GM21619 (cell line): ENCODE measurements around the gene DDX27.

ENCODE experiments used
- ATAC-seq: cut with Tn5 transposase; IDR thresholded peaks from one replicate; pipeline ENCODE4 v1.9.1; 2021; ENCODE audit not compliant: unreplicated experiment

Gene DDX27

DNA sequence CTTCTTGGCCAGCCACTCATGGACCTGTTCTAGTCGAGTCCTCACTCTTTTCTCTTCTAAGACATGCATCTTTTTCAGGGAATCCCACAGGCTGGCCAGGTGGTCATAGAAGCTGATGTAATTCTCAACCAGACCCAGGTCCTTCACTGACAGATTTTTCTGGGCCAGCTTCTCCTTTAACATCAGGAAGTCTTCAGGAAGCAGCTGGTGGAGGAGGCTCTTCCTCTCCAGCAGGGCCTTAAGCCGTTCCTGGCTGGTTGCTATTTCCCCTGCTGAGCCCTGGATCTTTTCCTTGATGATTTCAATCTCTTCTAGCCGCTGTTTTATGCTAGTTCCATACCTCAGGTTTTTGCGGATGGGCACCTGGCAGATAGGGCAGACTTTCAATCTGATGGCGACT, 28.6 kb downstream of the DDX27 start:
- ATAC-seq, result no peak

DNA sequence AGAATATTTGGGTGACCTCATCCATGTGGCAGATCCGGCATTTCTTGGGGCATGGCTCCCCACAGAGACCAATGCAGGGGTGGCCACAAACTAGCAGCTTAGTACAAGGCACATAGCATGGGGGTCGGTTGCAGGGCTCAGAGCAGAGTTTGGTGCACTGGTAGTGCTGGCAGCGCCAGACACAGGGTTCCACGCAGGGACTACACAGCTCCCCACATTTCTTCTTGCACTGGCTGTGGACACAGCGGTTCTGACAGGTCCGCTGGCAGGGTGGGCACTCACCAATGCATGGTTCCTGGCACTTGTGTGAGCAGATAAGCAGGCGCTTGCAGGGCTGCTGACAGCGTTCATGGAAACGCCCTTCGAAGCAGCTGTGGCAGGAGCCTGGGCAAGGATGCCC, 29.1 kb downstream of the DDX27 start:
- no peak for ATAC-seq

DNA sequence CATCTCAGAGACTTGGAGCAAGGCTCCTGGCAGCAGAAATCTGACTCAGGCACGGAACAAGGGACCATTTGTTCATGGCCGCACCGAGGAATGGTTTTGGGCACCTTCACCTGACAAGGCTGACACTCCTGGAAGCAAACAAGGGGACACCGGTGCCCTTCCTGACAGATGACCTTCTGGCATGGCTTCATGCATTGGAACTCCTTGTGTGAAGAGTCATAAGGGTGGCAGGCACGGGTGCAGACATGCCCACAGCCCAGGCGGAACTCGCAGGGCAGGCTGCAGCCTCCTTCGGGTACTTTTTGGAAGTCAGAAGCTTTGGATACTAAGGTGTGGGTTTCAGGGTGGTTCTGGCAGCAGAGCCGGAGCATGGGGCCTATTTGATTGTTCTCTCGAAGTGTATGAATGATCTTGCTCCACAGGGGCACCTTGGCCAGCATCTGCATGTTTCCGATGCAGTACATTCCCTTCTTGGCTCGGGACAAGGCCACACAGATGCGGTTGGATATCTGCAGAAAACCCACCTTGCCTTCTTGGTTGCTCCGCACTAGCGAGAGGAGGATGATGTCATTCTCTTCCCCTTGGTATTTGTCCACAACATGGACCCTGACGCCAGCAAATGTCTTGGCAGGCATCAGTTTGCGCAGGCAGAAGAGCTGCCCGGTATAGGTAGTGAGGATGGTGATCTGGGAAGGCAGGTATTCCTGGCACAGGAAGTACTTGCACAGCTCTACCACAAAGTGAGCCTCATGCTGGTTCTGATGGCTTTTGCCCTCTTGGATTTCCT, 29.9 kb downstream of the DDX27 start:
- ATAC-seq, result no peak

DNA sequence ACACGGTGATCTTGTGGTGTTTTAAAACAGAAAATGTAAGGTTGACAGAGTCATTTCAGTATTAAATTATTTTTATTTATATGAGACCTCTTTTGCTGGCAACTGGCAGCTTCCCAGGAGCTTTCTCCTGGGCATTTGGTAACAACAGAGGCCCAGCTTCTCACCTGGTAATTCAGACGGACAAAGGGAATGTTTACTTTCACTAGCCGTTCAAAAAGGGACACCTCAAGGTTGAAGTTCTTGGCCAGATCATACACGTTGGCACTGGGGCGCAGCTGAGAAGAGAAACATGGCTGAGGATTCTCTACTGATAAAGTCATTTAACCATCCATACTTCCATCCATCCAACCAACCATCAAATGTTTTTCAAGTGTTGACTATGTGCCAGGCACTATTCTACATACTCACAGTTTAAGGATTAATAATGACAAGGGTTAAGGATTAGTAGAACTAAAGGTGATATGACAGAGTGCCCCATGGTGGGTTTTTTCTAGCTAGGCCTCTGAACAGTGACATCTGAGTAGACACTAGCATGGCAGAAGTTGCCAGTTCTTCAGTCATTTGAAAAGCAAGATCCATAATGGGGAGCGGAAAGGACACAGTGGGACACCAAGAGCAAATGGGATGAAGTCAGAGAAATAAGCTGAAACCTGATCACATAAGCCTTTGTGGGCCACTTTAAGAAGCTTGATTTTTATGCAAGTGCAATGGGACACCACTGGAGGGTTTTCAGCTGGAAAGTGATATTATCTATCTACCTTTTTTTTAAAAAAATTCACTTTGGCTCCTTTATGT, 33.5 kb downstream of the DDX27 start:
- no peak for ATAC-seq

DNA sequence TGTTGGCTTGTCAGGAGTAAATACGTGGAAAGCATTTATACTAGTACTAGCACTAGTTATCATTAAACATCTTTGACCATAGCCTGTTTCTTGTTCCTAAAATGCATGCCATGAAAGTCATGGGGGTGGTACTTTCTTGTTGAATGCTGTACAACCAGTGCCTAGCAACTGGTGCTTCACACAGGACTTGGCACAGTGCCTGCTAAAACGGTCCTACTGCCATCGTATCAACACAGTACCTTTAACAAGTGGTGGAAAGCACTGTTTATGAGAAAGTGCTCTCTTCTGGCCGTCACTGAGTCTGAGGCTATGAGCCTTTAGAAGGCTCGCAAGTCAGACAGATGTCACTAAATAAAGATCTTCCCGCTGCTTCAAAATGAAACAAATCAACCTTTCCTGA, 37.0 kb downstream of the DDX27 start:
- ATAC-seq, result no peak

DNA sequence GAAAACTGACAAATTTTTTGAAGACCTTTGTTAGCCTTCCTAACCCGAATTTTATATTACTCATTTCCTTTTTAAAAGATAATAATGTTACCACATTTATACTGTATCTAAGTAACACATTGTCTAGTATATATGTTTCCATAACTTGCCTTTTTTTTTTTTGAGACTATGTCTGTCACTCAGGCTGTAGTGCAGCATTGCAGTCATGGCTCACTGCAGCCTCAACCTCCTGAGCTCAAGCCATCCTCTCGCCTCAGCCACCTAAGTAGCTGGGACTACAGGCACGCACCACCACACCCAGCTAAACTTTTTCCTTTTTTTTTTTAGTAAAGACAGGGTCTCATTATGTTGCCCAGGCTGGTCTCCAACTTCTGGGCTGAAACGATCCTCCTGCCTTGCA, 40.1 kb downstream of the DDX27 start:
- ATAC-seq, result no peak

DNA sequence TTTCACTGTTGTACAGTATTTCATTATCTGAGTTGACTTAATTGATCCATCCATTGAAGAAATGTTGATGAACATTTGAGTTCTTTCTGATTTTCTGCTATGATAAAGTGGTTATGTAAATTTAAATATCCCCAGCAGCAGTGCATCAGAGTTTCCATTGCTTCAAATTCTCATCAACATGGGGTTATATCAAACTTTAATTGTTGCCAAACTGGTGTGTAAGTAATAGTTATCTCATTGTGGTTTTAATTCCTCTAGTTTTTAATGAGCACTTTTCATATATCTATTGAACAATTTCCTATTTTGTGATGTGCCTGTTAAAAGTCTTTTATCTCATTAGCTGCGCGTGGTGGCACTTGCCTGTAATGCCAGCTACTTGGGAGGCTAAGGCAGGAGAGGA, 40.6 kb downstream of the DDX27 start:
- no peak for ATAC-seq

DNA sequence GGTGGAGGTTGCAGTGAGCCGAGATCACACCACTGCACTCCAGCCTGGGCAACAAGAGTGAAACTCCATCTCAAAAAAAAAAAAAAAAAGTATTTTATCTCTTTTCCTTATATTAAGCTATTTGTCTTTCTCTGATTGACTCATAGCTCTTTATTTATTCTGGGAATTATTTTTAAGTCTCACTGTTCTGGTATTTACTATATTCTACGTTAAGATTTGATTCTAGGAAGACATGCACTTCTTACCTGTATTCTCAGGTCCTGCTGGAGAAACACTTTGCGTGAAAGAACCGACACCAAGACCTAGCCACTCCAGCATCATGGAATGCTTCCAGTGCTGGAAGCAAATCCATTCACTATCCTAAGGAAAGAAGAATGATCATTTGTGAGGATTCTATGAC, 41.0 kb downstream of the DDX27 start:
- ATAC-seq, result no peak

DNA sequence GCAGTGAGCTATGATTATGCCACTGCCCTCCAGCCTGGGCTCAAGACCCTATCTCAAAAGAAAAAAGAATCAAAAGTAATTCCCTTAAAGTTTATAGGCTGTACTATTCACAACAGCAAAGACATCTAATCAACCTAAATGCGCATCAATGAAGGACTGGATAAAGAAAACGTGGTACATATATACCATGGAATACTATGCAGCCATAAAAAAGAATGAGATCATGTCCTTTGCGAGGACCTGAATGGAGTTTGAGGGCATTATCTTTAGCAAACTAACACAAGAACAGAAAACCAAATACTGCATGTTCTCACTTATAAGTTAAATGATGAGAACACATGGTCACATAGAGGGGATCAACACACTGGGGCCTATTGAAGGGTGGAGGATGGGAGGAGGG, 42.0 kb downstream of the DDX27 start:
- no peak for ATAC-seq

DNA sequence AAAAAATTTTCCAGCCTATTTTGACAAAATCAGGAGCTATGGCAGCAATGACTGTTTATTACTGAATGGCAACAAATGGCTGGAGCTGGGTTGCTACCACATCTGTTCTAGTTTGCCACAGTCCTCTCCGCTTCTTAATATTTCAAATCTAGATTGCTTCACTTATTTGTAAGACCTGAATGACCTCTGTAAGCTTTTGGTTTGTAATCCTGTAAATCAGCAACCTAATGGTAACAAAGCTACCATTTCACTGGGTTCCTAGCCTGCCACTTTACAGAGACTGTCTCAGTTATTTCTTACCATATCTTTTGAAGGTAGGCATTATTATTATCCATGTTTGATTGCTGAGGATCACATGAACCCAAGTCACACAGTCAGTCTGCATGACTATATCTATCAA, 43.2 kb downstream of the DDX27 start:
- ATAC-seq, result no peak

DNA sequence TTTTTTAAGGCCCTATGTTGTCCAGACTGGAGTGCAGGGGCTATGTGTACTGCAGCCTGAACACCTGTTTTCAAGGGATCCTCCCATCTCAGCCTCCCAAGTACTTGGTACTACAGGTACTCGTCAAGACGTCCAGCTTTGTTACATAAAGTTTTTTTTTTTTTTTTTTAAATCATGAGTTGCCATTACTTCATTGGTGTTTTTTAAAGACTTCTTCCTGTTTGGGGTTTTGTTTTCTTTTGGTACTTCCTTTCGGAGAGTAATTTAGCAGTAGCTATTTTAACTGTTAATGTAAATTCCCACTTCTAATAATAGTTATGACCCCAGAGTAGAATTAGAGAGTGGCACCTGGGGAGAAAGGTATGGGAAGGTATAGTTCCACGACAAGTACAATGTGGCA, 48.1 kb downstream of the DDX27 start:
- no peak for ATAC-seq

DNA sequence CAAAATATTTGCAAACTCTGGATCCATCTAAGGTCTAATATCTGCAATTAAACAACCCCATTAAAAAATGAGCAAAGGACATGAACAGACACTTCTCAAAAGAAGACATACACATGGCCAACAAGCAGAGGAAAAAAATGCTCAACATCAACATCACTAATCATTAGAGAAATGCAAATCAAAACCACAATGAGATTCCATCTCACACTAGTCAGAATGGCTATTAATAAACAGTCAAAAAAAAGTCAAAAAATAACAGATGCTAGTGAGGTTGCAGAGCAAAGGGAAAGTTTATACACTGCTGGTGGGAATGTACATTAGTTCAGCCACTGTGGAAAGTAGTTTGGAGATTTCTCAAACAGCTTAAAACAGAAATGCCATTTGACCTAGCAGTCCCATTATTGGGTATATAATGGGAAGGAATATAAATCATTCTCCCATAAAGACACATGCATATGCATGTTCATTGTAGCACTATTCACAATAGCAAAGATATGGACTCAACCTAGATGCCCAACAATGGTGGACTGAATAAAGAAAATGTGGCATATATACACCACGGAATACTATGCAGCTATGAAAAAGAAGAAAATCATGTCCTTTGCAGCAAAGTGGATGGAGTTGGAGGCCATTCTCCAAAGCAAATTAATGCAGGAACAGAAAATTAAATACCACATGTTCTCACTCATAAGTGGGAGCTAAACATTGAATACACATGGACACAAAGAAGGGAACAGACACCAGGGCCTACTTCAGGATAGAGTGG, 49.6 kb downstream of the DDX27 start:
- ATAC-seq, result peak; percentile 41

DNA sequence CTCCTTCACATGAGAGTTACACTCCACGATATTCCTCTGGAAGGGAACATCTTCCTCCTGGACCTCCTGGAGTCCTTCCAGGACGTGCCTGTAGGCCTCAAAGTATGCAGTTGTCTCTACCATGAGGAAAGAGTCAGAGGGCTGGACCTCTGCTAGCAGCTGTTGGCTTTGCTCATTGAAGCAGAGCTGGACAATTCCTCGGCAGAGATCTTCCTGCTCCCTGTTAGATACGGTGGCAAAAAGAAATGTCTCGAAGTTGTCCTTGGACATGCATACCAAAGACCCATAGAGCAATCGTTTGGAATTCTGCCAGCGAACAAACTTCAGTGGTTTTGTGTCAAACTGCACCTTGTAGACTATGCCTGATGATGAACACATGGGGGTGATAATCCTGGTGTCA, 51.0 kb downstream of the DDX27 start:
- no peak for ATAC-seq

DNA sequence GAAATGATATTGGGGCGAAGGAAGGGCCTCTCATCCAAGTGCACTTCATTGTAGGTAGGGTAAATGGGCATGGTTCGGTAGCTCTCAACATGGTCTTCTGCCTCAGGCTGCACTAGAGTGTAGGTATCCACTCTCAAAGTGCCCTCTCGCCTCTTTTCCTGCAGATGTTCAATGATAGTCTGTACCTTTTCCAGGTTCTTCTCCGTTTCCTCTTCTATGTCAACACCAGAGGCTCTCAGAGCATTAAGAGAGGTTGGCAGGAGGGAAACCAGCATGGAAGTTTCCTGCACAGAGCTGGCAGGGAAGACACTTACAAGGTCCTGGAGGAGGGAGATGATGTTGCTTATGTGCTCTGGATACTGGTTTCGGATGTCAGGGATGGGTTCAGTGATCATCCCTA, 51.5 kb downstream of the DDX27 start:
- no peak for ATAC-seq

DNA sequence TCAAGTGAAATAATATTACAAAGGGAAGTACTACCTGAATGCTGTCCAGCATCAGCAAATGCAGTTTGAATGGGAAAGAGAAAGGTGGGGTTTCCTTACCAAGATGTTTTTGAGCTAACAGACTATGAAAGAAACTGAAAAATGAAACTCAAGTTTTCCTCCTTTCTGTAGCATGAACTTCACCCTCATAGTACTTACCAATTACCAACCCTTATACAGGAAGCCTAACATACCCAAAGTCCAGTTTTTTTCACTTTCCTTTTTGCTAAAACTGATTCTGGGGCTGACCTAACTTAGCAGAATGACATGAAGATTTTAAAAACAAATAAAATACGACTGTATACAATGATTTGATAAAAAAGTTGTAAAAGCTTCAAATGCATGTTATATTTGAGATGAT, 53.4 kb downstream of the DDX27 start:
- ATAC-seq, result no peak

DNA sequence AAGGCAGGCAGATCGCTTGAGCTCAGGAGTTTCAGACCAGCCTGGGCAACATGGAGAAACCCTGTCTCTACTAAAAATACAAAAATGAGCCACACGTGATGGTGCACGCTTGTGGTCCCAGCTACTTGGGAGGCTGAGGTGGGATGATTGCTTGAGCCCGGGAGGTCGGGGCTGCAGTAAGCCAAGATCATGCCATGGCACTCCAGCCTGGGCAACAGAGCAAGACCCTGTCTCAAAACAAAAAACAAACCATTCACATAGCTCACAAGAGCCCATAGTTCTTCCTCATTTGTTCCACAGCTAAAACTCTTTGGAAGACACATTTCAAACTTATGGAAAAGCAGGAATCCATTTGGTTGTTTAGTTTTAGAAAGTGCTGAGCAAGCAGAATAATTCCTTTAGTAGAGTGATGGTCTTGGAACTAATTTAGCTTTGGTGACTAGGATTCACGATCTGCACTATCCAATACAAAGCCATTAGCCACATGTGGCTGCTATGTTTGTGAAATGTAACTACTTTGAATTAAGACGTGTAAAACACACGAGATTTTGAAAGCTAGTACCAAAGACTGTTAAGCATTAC, 54.6 kb downstream of the DDX27 start:
- no peak for ATAC-seq

DNA sequence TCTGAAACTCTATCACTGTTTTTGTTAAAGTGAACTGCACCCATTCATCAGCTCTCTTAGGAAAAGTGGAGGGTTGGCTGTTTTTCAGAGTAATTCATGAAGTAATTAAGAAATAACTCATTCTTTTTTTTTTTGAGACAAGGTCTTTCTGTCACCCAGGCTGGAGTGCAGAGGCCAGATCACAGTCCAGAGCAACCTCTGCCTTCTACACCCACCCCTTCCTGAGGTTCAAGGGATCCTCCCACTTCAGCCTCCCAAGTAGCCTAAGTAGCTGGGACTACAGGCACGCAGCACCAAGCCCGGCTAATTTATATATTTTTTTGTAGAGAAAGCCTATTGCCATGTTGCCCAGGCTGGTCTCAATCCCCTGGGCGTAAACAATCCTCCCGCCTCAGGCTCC, 56.0 kb downstream of the DDX27 start:
- no peak for ATAC-seq

DNA sequence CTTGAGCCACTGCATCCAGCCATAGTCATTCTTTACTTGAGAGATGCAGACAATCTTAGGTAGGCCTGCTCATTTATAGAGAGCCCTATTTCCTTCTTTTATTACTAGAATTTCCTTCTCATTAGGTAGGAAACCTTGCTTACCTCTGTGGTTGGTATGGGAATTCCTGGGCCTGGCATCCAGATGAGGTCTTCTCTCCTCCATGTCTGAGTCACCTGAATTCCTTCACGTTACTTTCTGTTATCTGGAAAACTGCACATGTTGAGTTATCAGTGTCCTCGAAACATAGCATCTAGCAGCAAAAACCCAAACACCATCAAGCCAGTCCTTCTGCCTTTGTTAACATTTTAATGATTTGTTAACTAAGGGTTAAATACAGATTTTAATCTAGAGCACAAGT, 56.4 kb downstream of the DDX27 start:
- ATAC-seq, result no peak

DNA sequence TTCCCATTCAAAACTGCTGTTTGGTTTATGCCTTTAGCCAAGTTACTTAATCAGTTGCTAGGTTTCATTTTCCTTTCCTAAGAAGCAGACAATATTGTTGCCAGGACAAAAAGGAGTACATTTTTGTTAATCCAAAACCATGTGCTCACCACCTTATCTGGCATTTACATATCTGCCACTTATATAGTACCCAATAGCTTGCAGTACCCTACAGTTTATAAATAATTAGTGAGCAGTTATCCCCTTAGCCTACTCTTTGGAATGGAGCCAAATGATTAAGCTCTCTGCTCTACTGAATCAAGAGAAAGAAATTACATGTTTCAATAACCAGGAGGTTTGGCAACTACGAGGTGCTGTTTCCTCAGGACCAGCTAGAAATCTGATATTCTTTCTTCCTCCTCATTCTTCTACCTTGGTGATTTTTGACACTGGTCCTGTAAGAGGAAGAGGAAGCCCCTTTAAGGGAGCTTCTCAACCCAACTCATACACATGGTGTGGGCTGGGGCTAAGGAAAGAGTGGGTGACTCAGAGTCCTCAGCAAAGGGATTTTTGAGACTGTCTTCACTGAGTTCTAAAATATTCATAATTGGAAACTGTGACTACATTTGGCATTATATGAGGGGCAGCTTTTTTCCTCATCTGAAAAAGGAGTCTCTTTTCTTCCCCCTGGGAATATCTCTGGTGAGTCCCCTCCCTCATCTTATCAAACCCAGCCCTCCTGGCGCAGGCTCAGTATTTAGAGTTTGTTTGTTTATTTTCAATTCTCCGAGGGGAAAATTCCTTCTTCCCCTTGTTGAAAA, 57.1 kb downstream of the DDX27 start:
- no peak for ATAC-seq

DNA sequence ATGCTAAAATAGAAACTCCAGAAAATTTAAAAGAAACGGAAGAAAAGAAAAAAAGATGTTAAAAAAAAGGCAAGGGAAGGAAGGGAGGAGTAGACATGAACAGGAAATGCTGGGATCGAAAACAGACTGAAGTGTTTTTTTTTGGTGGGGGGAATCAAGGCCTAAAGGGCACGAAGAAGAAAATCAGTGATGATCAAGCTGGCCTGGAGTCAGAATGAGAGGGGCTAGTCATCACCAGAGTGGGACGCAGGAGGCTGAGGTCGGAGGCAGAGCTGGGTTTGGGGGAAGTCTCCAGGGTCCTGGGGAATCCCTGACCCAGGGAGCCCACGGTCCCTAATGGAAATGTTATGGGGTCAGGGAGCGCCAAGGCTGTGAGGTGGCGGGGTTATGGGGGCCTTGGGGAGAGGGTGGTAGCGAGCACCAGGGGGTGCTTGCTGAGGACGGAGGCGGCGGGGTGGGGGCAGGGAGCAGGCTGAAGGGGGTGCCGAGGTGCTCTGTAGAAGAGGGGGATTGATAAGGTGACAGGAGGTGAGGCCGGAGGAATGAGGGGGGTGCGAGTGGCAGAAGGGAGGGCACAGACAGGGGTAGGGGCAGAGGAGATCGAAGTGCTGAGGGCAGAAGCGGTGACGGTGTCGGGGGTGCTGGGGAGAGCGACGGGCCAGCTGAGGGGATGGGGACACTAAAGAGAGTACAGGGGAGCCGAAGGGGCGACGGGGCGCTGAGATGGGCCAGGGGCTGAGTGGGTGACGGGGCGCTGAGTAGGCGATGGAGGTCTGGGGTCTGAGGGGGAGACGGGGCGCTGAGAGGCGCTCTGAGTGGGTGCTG, 58.0 kb downstream of the DDX27 start:
- ATAC-seq, result no peak
